Naive thymus-derived CD4-positive, alpha-beta T cell (primary cell): ENCODE measurements around the gene GCFC2. TPM values are rescaled to one million over a fixed set of nuclear protein-coding genes. Genes with fewer than 3 reads are reported as not detected.
"Not testable (repeated sequence)": the region's sequence is repeated elsewhere in the genome, so short reads cannot be mapped to it uniquely, and the experiment has no call there.

Source experiments
- ATAC-seq: fragments of 150-1000 bp; cut with Tn5 transposase; 2 replicates; pipeline ENCODE4 v1.10.0; 2021; ENCODE audit warnings: mild to moderate bottlenecking, moderate library complexity
- CTCF ChIA-PET: fragments of 350-600 bp; sonication (Branson Sonifier 250); formaldehyde crosslinking; loops from one replicate; lab custom pipeline; 2021; ENCODE audit warnings: antibody characterized with exemption; lab: Charles Lee
- POLR2A ChIA-PET: fragments of 350-600 bp; sonication (Branson Sonifier 250); formaldehyde crosslinking; loops from one replicate; lab custom pipeline; 2021; ENCODE audit warnings: antibody characterized with exemption, inconsistent platforms; lab: Charles Lee
- DNase-seq, 9 donors: peaks; one replicate each; pipeline versions ENCODE4 v3.0.0 to v3.0.0-alpha.2; 2020 to 2022; ENCODE audit warnings: mixed read lengths in 1 of 9
- H3K27ac ChIP-seq: one replicate; pipeline ENCODE4 v1.7.0; 2013; ENCODE audit warnings: mild to moderate bottlenecking, low read depth, low read length, moderate library complexity
- H3K27me3 ChIP-seq, 2 donors: one replicate each; pipeline ENCODE4 v1.7.0; 2013; ENCODE audit warnings: low read length in 2 of 2, mild to moderate bottlenecking in 2 of 2, moderate library complexity in 2 of 2; ENCODE audit not compliant: control insufficient read depth in 2 of 2, insufficient read depth in 2 of 2
- H3K36me3 ChIP-seq, 3 experiments: 1 replicate in 2 of 3; 2 replicates in 1 of 3; pipeline ENCODE4 v1.7.0; 2013; ENCODE audit warnings: low read length in 3 of 3, mild to moderate bottlenecking in 3 of 3, moderate library complexity in 1 of 3; ENCODE audit not compliant: insufficient read depth in 3 of 3, control insufficient read depth in 2 of 3
- H3K4me1 ChIP-seq, 2 donors: one replicate each; pipeline ENCODE4 v1.7.0; 2013; ENCODE audit warnings: low read length in 2 of 2, mild to moderate bottlenecking in 2 of 2, moderate library complexity in 1 of 2; ENCODE audit not compliant: control insufficient read depth in 2 of 2, insufficient read depth in 2 of 2
- H3K4me3 ChIP-seq: 2 replicates; pipeline ENCODE4 v1.7.0; 2013; ENCODE audit warnings: mild to moderate bottlenecking, low read length
- H3K9me3 ChIP-seq, 3 experiments: 1 replicate in 2 of 3; 2 replicates in 1 of 3; pipeline ENCODE4 v1.7.0; 2013; ENCODE audit warnings: low read length in 3 of 3; ENCODE audit not compliant: control insufficient read depth in 2 of 3
- H3K27ac Mint-ChIP-seq, 9 donors: one replicate each; pipeline ENCODE4 v1.8.0; 2020 to 2022; ENCODE audit warnings: mixed read lengths in 9 of 9, mild to moderate bottlenecking in 8 of 9, moderate library complexity in 5 of 9, inconsistent platforms in 2 of 9
- H3K27me3 Mint-ChIP-seq, 5 donors: one replicate each; pipeline ENCODE4 v1.8.0; 2021 to 2022; ENCODE audit warnings: mixed read lengths in 5 of 5, mild to moderate bottlenecking in 1 of 5
- H3K36me3 Mint-ChIP-seq, 5 donors: one replicate each; pipeline ENCODE4 v1.8.0; 2020 to 2022; ENCODE audit warnings: mixed read lengths in 5 of 5, mild to moderate bottlenecking in 3 of 5, inconsistent platforms in 1 of 5
- H3K4me1 Mint-ChIP-seq, 7 donors: one replicate each; pipeline ENCODE4 v1.8.0; 2020 to 2022; ENCODE audit warnings: mixed read lengths in 7 of 7, mild to moderate bottlenecking in 3 of 7, inconsistent platforms in 1 of 7
- H3K4me3 Mint-ChIP-seq, 10 donors: one replicate each; pipeline ENCODE4 v1.8.0; 2020 to 2022; ENCODE audit warnings: mild to moderate bottlenecking in 10 of 10, mixed read lengths in 10 of 10, moderate library complexity in 6 of 10, inconsistent platforms in 2 of 10
- H3K9me3 Mint-ChIP-seq, 11 donors: one replicate each; pipeline ENCODE4 v1.8.0; 2020 to 2022; ENCODE audit warnings: mixed read lengths in 11 of 11, mild to moderate bottlenecking in 4 of 11, inconsistent platforms in 1 of 11, moderate library complexity in 1 of 11
- intact Hi-C, 2 donors: fragments of 100-400 bp; cut with micrococcal nuclease; formaldehyde crosslinking; loops; one replicate each; pipeline ENCODE4 v1.15.1; 2023
- polyA plus RNA-seq, 2 donors: library from polyadenylated mRNA; unstranded; fragments of 300-500 nt; fragmentation: Illumina TruSeq; gene quantifications; one replicate each; pipeline ENCODE4 v1.2.3, GENCODE V29; 2021
- total RNA-seq, 6 experiments: library from RNA in 5 of 6; stranded (reverse) in 5 of 6; gene quantifications; 1 replicate in 5 of 6; 2 replicates in 1 of 6; pipeline ENCODE4 v1.2.3 and lab custom pipeline; 2021 to 2026

The GCFC2 gene
- total and polyA plus RNA-seq, 7 experiments from 2014 or later = 15.8 to 31.7 (median 26.5) TPM

DNA sequence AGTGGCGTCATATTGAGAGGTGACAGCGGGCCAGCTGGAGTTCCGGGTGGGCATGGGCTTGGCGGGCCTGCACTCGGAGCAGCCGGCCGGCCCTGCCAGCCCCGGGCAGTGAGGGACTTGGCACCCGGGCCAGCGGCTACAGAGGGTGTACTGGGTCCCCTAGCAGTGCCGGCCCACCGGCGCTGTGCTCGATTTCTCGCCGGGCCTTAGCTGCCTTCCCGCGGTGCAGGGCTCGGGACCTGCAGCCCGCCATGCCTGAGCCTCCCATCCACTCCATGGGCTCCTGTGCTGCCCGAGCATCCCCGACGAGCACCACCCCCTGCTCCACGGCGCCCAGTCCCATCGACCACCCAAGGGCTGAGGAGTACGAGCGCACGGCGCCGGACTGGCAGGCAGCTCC, 875 bp upstream of the GCFC2 start:
- POLR2A ChIA-PET = interaction anchor here (1.0 to 2.6 kb wide), 2 partner anchors 51 to 65 kb away, joined by 5 to 12 read pairs; partner anchors contain the start of gene MRPL19
- intact Hi-C loops = loop anchor here (1.0 to 10.0 kb wide), 3 partner anchors 35 to 877 kb away; partner anchors contain the start of genes HK2 (in 1 of the 2) and POLE4 (in 1 of the 2)
- not testable (repeated sequence) for H3K36me3 ChIP-seq, H3K36me3 Mint-ChIP-seq, H3K9me3 Mint-ChIP-seq, H3K9me3 ChIP-seq, H3K27me3 ChIP-seq, DNase-seq, ATAC-seq
- Mint-ChIP-seq H3K27me3 (peaks cover 0 to 11% (median 4%) of the 10 kb centered on the region in 5 donors), H3K27ac (peak overlapping the region in 8 of 9 donors; percentile 59 to 98 (median 98)), H3K4me1 (peaks cover 7 to 45% (median 32%) of the 10 kb centered on the region in 7 donors), H3K4me3 (peak overlapping the region in 8 of 10 donors; percentile 72 to 98 (median 94))
- Histone ChIP-seq H3K4me3 (peak overlapping the region; percentile 78), H3K4me1 (peaks cover 0 to 13% of the 10 kb centered on the region in 2 donors), H3K27ac (peak overlapping the region; percentile 79)
- CTCF ChIA-PET = interaction anchor here (0.5 to 1.2 kb wide), 2 partner anchors 65 to 747 kb away, joined by 4 read pairs; partner anchors contain the start of gene MRPL19

DNA sequence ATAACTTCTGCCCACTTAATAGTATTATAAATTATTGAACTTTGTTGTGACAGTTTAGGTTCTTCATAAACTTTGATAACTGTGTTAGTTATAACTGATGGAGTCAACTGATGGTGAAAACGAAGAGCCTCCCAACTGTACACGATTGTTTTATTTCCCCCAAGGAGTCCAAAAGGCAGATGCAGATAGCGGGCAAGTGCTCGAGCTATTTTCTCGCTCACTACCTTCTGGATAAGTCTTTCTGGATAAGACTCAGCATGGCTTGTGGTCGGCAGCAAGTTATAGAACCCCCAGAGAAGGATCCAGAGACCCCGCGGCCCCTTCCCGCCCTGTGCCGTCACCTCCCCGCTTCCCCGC, 517 bp downstream of the GCFC2 start:
- Histone ChIP-seq H3K36me3 (peaks cover 0 to under 1% (median 0%) of the 10 kb centered on the region in 3 experiments), H3K27me3 (no peaks in the 10 kb centered on the region), H3K27ac (peak overlapping the region; percentile 79), H3K4me1 (peaks cover 0 to 13% of the 10 kb centered on the region in 2 donors), H3K4me3 (peak overlapping the region; percentile 78), H3K9me3 (no peaks in the 10 kb centered on the region)
- peak overlapping the region; percentile 96 to 98 (median 98) for H3K27ac Mint-ChIP-seq
- intact Hi-C loops = loop anchor here (1.0 to 10.0 kb wide), 4 partner anchors 33 to 875 kb away; partner anchors contain the start of genes MRPL19 (in 2 of the 2), HK2 (in 1 of the 2) and POLE4 (in 1 of the 2)
- no peaks in the 10 kb centered on the region for H3K9me3 Mint-ChIP-seq
- peaks cover 10 to 52% (median 33%) of the 10 kb centered on the region in 7 donors for H3K4me1 Mint-ChIP-seq
- no peak for DNase-seq
- peaks cover 0 to 12% (median 7%) of the 10 kb centered on the region in 5 donors for H3K36me3 Mint-ChIP-seq
- H3K4me3 Mint-ChIP-seq = peak overlapping the region; percentile 72 to 98 (median 95)
- ATAC-seq = no peak
- peaks cover 0 to 7% (median 2%) of the 10 kb centered on the region in 5 donors for H3K27me3 Mint-ChIP-seq
- CTCF ChIA-PET = interaction anchor here (1.0 to 1.1 kb wide), 3 partner anchors 39 to 73 kb away, joined by 3 to 4 read pairs (median 4); no protein-coding TSS in a partner anchor
- POLR2A ChIA-PET = interaction anchor here (0.6 to 2.6 kb wide), 4 partner anchors 63 to 866 kb away, joined by 3 to 12 read pairs (median 3); partner anchors contain the start of gene MRPL19

DNA sequence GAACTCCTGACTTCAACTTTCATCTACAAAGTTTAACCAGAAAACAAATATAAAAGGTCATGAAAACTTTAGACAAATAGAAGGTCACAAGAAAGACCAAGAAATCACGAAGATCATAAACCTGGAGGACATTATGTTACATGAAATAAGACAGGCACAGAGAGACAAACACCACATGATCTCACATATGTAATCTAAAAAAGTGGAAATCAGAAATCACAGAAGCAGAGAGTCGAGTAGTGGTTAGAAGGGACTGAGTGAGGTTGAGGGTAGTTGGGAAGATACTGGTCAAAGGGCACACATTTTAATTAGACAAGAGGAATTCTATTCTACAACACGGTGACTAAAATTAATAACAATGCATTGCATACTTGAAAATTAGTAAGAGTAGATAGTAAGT, 1.4 kb downstream of the GCFC2 start:
- peaks cover 3 to 21% (median 12%) of the 10 kb centered on the region in 5 donors for H3K36me3 Mint-ChIP-seq
- H3K4me1 ChIP-seq = peaks cover 0 to 13% of the 10 kb centered on the region in 2 donors
- intact Hi-C loops = no loop called here
- no peaks in the 10 kb centered on the region for H3K27me3 Mint-ChIP-seq
- peak overlapping the region; percentile 35 for H3K4me3 ChIP-seq
- H3K4me1 Mint-ChIP-seq = peaks cover 10 to 52% (median 33%) of the 10 kb centered on the region in 7 donors
- no peaks in the 10 kb centered on the region for H3K9me3 ChIP-seq
- H3K27ac ChIP-seq = no peak overlapping the region
- H3K4me3 Mint-ChIP-seq = peak overlapping the region; percentile 58 to 92 (median 77)
- H3K27me3 ChIP-seq = no peaks in the 10 kb centered on the region
- no peak for DNase-seq
- H3K9me3 Mint-ChIP-seq = no peaks in the 10 kb centered on the region
- peak overlapping the region; percentile 3 to 81 (median 37) for H3K27ac Mint-ChIP-seq
- H3K36me3 ChIP-seq = peaks cover 0 to 8% (median 0%) of the 10 kb centered on the region in 3 experiments
- no peak for ATAC-seq
- CTCF ChIA-PET = interaction anchor here (0.6 to 1.1 kb wide), 3 partner anchors 68 to 82 kb away, joined by 3 to 4 read pairs (median 3); no protein-coding TSS in a partner anchor
- POLR2A ChIA-PET = no interaction called here

DNA sequence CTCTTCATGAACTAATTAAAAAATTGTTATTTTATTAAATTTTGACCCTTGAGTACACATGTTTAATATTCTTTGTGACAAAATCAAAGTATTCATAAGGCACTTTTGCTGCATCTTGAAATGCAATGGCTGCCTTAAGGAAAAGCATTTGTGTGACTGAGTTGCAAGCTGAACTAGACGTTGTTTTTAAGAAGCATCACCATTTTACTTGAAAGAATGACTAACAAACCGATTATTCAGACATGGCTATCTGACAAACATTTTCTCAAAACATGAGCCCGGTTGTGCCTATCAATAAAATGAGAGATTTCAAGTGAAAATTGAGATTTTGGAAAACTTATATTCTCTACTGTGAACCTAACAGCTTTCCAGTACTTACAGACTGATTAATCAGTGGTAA, 2.8 kb downstream of the GCFC2 start:
- ATAC-seq (no peak), DNase-seq (no peak)
- Mint-ChIP-seq H3K4me3 (peak overlapping the region in 9 of 10 donors; percentile 23 to 72 (median 42)), H3K27me3 (no peaks in the 10 kb centered on the region), H3K4me1 (peaks cover 10 to 52% (median 33%) of the 10 kb centered on the region in 7 donors), H3K36me3 (peaks cover 5 to 33% (median 16%) of the 10 kb centered on the region in 5 donors), H3K27ac (peak overlapping the region in 1 of 9 donors; percentile 56), H3K9me3 (no peaks in the 10 kb centered on the region)
- H3K36me3 ChIP-seq = peaks cover 0 to 18% (median 0%) of the 10 kb centered on the region in 3 experiments
- no peak overlapping the region for H3K27ac ChIP-seq
- intact Hi-C loops = no loop called here
- peaks cover 0 to 13% of the 10 kb centered on the region in 2 donors for H3K4me1 ChIP-seq
- CTCF ChIA-PET = interaction anchor here (0.6 kb wide), 1 partner anchor 72 kb away, joined by 3 read pairs; no protein-coding TSS in a partner anchor
- POLR2A ChIA-PET = no interaction called here
- H3K4me3 ChIP-seq = no peak overlapping the region
- no peaks in the 10 kb centered on the region for H3K27me3 ChIP-seq
- H3K9me3 ChIP-seq = no peaks in the 10 kb centered on the region

DNA sequence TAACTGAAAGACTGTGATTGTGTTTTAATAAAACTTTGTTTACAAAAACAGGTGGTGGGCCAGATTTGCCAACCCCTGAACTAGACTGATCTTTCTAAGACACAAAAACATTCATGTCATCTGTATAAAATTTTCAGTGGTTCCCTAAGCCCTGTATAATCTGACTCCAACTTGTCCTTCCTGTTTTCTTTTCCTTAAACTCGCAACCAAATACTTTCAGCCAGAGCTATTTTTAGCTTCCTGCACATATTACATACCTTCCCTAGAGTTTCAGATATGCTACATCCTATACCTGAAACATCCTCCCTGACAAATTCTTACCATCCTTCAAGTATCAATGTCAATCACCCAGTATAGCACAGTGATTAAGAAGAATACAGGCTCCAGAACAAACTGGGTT, 4.8 kb downstream of the GCFC2 start:
- no peak overlapping the region for H3K4me3 ChIP-seq
- Mint-ChIP-seq H3K27me3 (no peaks in the 10 kb centered on the region), H3K36me3 (peaks cover 11 to 45% (median 29%) of the 10 kb centered on the region in 5 donors), H3K4me1 (peaks cover 10 to 43% (median 28%) of the 10 kb centered on the region in 7 donors), H3K27ac (peak overlapping the region in 2 of 9 donors; percentile 15 to 20), H3K9me3 (no peaks in the 10 kb centered on the region), H3K4me3 (no peak overlapping the region)
- no peak for DNase-seq
- H3K4me1 ChIP-seq = peaks cover 0 to 13% of the 10 kb centered on the region in 2 donors
- ChIA-PET POLR2A (no interaction called here), CTCF (no interaction called here)
- H3K27ac ChIP-seq = no peak overlapping the region
- no peaks in the 10 kb centered on the region for H3K27me3 ChIP-seq
- no peaks in the 10 kb centered on the region for H3K9me3 ChIP-seq
- peaks cover 0 to 34% (median 0%) of the 10 kb centered on the region in 3 experiments for H3K36me3 ChIP-seq
- no peak for ATAC-seq
- intact Hi-C loops = no loop called here

DNA sequence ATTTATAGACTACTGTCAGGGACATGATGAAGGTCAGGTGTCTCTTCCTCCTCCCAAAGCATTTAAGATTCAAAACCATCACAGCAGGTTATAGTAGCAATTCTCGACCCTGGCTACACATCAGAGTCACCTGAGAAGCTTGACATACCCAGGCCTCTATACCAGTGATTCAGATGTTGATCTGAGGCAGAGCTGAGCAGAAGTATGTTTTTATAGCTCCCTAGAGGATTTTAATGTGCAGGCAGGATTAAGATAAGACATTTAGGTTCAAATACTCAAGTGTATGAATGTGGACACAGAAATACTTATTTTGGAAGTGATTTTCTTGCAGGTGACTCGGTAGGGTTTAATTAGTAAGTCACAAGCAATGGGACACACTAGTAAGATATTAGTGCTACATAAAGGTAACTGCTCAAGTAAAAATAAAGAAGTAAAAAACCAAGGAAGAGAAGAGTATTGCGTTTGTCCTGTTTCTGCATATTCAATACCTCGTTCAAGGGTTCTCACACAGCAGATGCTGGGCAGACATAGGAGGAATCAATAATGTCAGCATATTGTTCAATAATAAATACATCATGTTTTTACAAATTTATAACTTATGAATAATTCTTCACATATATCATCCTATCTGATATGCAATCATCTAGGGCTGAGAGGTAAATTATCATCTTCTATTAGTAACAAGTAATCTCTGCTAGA, 7.0 kb downstream of the GCFC2 start:
- Mint-ChIP-seq H3K36me3 (peaks cover 13 to 64% (median 43%) of the 10 kb centered on the region in 5 donors), H3K9me3 (no peaks in the 10 kb centered on the region), H3K4me3 (no peak overlapping the region), H3K27me3 (no peaks in the 10 kb centered on the region), H3K4me1 (peaks cover 6 to 27% (median 14%) of the 10 kb centered on the region in 7 donors), H3K27ac (no peak overlapping the region)
- no peaks in the 10 kb centered on the region for H3K9me3 ChIP-seq
- no peak overlapping the region for H3K27ac ChIP-seq
- intact Hi-C loops = no loop called here
- peaks cover 0 to 47% (median 1%) of the 10 kb centered on the region in 3 experiments for H3K36me3 ChIP-seq
- no peaks in the 10 kb centered on the region for H3K27me3 ChIP-seq
- no peak overlapping the region for H3K4me3 ChIP-seq
- CTCF ChIA-PET = interaction anchor here (0.6 kb wide), 1 partner anchor 27 kb away, joined by 3 read pairs; no protein-coding TSS in a partner anchor
- DNase-seq = no peak
- POLR2A ChIA-PET = no interaction called here
- ATAC-seq = no peak
- H3K4me1 ChIP-seq = peaks cover 0 to 1% of the 10 kb centered on the region in 2 donors
